H54 (cell line): ENCODE results near the gene B3GNT9.

Source experiments
- DNase-seq: peaks from one replicate; pipeline ENCODE4 v3.0.0; 2011; ENCODE audit warnings: low spot score, mixed read lengths; ENCODE audit not compliant: insufficient read length
- FAIRE-seq: peaks from 3 replicates; lab custom pipeline; 2011; peaks lifted over from hg19 to GRCh38; lab: Jason Lieb, UNC
- POLR2A ChIP-seq: IDR thresholded peaks from 2 replicates; pipeline ENCODE4 v1.6.1; 2011; ENCODE audit warnings: low read depth, mild to moderate bottlenecking, low read length

Gene B3GNT9

DNA sequence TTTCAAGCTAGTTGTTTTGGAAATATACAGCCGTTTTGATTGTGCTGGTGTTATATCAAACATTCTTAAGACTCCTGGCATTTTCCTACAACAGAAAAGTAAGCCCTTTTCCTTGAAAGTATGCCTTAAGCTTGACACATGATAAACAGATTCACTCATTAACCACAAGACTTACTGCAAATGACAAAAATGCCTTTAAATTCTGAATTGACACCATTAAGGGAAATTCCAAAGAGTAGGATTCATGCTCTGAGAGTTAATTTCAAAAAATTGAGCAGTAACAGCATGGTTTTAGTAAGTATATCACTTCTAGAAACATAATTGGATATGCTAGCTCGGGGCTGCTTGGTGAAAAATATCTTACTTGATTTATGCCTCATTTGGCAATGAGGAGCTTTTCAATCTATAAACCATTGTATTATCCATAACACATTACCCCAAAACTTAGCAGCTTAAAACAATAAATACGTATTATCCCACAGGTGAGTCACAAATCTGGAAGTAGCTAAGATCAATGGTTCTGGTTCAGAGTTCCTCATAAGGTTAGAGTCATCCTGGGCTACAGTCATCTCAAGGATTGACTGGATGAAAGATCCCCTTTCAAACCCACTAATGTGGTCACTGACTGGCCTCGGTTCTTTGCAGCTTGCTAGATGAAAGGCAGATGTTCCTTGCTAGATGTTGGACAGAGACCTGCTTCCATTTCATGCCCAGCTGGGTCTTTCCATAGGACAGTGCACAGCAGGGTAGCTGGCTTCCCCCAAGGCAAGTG lies 49.3 kb downstream of the B3GNT9 start:
- no peak for DNase-seq
- no peak for TF ChIP-seq POLR2A
- peak; percentile 74 for FAIRE-seq

DNA sequence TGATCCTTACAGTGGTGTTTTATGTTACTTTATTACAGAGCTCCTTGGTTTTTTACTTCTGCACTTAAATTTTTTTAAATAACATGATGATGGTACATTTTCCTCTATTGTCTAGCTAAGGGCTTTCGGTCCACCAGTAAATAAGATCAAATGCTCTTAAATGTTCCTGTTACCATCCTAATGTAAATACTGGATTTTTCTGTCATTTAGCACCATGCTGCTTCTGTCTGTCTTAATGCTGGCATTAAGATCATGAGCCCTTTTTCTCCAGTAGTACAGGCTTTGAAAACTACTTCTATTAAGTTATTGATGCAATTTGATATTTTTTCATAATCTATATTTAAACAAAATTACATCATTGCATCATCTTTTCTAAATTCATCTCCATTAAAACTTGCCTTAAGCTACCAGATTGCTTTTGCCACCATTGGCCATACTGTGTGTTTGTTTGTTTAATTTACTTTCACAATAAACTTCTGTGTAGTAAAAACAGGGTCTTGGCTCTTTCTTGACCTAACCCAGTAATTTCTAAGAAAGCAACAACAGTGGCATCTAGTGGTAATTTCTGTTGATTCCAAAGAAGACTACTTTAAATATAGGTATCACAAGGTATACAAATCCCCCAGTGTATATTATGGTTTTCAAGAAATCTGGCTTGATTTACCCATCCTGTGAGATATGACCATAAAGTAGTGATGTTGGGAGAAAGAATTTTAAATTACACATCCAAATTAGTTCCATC lies 50.1 kb downstream of the B3GNT9 start:
- FAIRE-seq: peak; percentile 36
- DNase-seq: no peak
- TF ChIP-seq POLR2A: no peak

DNA sequence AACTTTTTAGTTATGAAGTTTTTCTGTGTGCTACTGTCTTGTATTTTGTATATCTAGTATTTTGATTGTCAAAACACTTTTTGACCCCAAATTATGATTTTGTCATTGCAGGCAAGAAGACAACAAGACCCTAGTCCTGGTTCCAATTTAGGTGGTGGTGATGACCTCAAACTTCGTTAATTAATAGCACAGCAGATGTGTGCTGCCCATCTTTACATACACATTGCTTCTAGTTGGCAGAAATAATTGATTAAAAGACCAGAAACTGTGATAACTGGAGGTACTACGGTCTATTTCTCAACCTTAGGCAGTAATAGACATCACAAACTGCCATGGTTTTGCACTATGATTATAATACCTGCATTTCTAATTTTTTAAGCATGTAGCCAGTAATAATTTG lies 52.2 kb downstream of the B3GNT9 start:
- TF ChIP-seq POLR2A: no peak
- FAIRE-seq: no peak

More for the DNA sequence above, 52.2 kb downstream of the B3GNT9 start:
- no peak for DNase-seq
